ENCODE results near the gene NR2E1.

Gene NR2E1

DNA sequence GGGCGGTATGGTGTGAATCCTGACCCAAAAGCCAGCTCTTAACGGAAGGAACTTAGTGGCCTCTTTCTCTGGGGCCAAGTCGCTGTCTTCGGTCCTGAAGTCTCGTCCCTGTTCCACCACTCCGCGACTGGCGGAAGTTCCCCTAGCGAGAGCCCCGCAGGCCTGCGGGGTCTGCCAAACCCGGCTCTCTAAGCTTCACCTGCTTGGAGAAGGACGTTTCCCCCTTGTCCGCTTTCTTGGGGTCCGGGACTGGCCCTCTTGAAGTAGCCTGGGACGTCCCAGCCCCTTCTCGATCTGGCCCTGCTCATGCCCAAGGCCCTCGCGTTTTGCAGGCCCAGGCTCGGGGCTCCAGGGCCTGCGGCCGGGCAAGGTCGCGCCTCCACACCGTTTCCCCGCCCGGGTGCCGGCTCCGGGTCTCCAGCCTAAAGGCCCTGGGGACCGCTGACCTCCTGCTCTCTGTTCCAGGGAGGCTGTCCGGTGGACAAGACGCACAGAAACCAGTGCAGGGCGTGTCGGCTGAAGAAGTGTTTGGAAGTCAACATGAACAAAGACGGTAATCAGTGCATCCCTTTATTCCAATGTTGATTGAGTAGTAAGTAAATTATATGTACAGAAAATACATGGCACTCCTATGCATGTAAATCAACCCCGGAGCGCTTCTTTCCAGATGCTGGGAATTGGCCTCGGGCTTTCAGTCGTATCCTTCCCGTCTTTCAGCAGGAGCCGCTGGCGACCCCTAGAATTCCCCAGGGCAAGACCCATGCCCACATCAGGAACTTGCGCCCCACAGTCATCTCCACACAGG lies 8.8 kb downstream of the NR2E1 start:
- DNase-seq: peak; percentile 78

DNA sequence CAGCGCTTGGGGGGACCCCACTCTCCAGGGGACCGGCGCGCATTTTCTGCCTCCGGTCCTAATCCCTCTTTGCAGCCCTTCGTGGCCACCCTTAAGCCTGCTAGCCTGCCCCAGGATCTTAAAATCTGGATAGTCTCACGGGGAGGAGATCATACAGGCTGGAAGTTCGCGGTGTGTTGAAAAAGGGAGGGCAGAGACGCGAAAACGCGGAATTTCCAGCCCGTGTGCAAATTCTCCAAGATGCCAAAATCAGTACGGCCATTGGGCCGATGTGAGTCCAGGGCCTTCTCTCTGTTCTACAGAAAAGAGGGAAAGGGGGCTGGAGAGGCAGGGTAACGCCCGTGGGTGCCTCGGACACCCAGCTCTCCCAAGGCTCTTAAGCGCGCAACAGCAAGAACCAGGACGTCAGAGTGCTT lies 9.4 kb downstream of the NR2E1 start:
- no peak for DNase-seq

DNA sequence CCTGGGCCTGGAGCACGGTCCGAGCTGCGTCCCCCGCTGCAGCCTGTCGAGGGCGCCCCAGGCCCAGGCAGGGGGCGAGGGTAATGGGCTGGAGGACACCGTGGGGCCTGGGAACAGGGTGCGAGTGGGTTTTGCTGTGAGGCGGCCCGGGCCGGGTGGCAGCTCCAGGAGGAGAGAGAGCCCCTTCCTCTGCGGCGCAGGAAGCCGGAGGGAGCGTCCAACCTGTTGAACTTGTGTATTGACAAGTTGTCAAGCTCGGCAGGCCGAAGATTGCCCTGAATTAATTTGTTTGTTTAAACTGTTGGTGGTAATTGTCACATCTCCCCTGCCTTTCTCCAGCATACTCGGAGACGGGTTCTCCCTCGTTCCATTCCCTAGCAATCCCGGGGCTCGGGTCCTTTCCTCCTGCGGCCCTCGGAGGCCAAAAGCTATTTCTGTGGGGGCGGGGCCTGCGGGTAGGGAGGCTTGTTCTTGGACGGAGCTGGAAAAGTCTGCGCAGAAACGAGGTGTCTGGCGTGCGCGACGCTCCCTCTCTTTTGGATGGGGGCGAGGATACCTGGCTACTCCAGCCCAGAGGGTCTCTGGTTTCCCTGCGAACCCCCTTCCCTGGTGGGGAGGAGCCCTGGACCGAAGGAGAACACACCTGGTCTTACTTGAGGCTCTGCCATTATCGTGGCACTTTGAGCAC lies 9.9 kb downstream of the NR2E1 start:
- no peak for DNase-seq

DNA sequence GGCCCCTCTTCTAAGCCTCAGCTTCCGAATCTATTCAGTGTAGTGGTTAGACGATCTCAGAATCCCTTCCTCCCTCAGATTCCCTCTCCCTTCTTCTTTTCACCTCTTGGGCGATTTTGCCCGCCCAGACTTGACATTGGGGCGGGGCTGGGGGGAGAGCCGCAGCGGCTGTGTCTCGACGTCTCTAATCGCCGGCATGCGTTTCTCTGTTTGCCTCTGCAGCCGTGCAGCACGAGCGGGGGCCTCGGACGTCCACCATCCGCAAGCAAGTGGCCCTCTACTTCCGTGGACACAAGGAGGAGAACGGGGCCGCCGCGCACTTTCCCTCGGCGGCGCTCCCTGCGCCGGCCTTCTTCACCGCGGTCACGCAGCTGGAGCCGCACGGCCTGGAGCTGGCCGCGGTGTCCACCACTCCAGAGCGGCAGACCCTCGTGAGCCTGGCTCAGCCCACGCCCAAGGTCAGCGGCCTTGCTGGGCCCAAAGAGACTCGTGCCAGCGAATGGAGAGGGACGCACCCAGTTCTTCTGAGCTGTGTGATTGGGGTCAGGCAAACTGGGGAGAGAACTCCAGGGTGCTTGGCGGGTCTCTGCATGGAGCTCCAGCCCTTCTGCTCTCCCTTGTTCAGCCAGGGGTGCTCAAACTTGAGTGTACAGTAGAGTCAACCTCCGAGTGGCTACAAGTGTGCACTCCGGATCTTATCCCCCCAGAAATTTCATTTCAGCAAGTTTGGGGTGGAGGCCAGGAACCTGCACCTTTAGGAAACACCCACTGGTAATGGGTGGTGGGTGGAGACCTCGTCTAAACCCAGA lies 10.7 kb downstream of the NR2E1 start:
- no peak for DNase-seq

DNA sequence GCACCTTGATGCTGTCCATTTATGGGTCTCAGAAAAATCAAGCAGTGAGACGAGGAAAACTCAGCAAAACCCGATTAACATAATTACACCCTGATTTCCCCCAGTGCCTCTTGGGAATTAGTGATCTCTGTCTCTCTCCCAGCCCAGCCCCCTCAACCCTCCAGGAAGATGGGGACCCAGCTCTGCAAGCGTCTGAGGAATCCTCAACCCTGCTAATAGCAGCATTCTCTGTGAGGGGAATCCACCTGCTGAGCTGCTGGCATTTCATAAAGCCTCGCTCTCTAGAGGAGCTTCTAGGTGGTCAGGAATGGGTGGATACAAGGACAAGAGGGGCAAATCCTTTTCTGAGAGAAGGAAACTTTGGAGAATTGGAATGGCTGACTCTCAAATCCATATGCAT lies 13.9 kb downstream of the NR2E1 start:
- DNase-seq: no peak

DNA sequence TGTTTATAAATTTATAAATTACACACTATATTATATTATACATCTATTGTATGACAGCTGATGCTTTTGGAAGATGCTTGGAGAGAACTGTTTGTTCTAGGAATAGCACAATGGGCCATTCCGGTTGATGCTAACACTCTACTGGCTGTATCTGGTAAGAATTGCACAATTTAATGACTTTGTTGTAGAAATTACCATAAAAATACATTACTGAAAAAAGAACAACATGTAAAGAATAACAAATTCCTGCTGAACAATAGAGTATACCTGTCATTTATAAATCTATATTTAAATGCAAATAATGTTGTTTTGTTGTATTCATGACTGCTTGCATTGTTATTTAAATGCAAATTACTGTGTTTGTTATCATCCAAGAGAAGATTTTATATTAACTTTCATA lies 14.4 kb downstream of the NR2E1 start:
- no peak for DNase-seq

DNA sequence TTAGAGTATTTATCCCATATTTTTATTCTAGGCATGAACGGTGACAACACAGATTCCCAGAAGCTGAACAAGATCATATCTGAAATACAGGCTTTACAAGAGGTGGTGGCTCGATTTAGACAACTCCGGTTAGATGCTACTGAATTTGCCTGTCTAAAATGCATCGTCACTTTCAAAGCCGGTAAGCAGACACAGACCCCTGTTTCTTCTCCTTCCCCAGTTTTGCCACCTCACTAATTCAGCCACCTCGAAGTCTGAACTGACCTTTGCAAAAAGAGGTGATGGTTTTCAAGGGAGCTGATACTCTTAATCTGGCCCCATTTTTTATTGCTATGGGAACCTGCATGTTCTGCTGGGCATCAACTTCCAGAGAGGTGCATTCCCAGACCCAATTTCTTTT lies 15.0 kb downstream of the NR2E1 start:
- DNase-seq: no peak

DNA sequence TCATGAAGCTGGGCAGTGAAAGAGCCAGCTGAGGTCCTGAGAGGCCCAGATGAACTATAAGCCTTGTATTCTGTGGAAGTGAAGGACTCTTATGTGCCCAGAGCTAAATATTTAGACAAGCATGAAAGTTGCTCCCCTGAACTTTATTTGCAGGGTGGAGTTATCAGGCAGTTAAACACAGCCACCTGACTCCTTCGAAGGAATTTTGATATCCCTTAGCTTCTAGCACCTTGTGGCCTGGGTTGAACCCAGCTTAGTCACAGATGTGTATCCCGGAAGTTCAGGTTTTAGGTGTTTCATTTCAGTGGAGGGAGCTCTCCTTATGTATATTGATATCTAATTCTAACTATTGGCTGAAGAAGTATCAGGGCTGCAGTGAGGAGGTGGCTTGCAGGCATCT lies 20.4 kb downstream of the NR2E1 start:
- DNase-seq: no peak

DNA sequence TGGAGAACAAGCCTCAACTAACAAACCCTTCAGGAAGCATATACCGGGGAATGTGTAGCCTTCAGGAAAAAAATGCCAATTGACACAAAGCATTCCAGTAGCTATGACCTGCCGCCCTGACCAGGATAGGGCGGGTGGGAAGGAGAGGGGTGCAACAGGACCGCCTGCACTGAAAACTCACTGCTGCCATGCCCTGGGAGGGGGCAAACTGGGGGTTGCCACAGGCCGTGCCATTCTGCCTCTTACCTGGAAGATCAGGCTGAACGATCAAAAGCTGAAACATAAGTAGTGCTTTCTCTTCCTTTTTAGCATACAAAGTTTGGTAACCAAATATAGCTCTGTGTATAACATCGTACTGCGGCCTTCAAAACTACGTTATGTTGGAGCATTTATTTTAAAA lies 21.7 kb downstream of the NR2E1 start:
- DNase-seq: no peak

DNA sequence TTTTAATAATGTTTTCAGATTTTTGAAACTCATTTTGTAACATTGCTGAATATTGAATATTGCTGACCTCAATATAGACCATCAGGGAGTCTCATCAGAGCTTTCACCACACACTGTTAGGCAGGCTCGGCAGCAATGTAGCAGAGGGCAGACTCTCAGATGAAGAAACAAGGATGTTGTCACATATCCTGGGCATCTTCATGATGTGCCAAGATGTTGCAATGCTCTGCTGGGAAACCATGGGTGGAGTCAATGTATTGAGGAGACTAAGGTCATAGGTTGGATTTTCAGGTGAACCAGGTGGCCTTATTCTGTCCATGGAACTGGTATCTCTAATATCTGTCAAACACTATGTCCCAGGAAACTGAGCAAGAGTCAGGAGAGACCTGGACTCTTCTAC lies 27.3 kb downstream of the NR2E1 start:
- no peak for DNase-seq

DNA sequence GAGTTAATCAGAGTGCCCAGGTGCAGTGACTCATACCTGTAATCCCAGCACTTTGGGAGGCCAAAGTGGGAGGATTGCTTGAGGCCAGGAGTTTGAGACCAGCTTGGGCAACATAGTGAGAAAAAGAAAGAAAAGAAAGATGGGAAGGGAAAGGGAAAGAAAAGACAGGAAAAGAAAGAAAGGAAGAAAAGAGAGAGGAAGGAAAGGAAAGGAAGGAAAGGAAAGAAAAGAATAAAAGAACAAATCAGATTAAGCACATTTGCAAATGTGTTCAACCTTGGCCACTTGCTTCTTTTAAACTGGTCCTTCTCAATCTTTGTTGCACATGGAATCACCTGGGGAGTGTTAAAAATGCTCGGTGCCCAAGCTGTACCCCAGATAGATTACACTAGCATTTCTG lies 28.0 kb downstream of the NR2E1 start:
- DNase-seq: no peak

DNA sequence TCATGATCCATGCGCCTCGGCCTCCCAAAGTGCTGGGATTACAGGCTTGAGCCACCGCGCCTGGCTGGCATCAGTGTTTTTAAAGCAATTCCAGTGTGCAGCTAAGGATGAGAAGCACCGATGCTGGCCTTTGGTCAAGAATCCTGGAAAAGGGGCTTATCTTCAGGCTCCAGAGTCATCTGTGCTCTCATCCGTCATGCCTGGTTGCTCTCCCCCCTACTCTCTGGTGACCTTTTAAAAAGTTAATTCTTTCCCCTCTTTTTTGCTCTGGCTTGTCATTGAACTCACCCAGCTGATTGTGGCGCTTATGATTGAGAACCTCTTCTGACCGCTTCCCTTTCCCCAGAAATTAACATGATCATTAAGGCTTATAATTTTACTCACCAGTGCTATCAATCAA lies 28.7 kb downstream of the NR2E1 start:
- DNase-seq: no peak

DNA sequence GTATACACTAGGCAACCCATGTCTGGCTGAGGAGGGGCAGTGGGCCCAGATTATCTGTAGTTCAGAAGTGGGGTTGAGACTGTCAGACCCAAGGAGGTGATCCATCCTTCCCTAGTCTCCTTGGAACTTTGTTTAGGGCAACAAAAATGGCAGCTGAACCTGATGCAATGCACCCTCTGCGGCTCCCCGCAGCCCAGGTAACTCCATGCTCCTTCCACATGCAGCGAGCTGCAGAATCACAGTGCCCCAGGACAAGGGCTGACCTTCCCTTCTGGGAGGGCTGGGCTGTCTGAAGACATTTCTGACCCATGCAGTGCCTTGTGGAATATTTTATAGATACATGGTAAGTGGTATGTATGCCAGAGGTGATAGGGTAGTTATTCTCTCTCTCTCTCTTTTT lies 29.4 kb downstream of the NR2E1 start:
- DNase-seq: no peak

DNA sequence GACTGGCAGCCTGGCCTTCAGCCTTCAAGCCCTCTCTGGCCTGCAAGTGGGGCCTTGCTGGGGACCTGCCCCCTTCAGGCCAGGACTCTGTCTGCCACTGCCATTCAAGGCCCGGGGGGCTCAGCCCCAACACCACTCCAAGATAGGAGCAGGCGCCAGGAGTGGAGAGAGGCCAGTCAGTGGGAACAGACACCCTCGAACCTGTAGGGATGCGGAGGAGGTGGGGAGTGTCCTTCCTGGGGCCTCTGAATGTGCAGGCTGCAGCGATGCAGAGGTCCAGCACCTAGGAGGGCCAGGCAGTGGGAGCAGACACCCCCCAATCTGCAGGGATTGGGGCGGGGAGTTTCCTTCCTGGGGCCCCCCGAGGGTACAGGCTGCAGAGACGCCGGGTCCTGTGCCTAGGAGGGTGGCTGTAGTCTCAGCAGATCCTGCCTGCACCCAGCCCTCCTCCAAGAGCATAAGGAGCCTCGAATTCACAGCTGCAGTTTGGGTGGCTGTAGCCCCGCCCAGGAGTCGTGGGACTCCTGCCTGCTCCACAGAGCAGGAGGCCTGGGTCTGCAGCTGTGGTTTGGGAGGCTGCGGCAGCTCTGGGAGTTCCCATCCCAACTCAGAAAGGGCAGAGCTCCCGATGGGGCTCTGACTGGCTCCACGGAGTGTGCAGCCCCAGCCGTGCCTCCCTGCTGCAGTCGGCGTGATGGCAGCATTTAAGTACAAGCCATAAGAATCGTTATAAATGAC lies 33.1 kb downstream of the NR2E1 start:
- no peak for DNase-seq

DNA sequence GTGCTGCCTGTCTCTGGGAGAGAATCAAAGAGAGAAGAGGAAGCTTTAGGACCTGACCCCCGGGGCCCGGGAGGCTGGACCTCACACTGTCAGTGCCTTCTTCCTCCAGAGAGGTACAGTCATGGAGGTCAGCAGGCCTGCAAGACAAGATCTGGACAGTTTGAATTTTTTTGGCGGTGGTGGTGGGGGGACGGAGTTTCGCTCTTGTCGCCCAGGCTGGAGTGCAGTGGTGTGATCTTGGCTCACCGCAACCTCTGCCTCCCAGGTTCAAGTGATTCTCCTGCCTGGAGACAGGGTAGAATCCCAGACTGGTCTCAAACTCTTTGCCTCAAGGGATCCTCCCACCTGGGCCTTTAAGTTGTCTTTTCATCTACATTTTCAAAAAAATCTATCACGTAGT lies 34.4 kb downstream of the NR2E1 start:
- no peak for DNase-seq

DNA sequence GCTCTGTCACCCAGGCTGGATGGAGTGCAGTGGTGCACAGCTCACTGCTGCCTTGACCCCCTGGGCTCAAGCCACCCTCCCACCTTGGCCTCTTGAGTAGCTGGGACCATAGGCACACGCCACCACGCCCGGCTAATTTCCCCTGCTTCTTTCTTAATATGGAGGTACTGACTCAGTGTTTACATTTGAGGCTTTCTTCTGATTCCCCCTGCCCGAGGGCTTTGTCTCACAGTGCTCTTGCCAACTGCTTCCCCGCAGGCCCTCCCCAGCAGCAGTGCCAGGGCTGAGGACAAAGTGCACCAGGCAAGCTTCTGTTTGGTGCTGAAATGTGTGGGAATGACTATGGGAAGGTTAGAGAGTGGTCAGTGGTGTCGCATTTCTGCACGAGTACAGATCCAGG lies 34.8 kb downstream of the NR2E1 start:
- peak; percentile 56 for DNase-seq

DNA sequence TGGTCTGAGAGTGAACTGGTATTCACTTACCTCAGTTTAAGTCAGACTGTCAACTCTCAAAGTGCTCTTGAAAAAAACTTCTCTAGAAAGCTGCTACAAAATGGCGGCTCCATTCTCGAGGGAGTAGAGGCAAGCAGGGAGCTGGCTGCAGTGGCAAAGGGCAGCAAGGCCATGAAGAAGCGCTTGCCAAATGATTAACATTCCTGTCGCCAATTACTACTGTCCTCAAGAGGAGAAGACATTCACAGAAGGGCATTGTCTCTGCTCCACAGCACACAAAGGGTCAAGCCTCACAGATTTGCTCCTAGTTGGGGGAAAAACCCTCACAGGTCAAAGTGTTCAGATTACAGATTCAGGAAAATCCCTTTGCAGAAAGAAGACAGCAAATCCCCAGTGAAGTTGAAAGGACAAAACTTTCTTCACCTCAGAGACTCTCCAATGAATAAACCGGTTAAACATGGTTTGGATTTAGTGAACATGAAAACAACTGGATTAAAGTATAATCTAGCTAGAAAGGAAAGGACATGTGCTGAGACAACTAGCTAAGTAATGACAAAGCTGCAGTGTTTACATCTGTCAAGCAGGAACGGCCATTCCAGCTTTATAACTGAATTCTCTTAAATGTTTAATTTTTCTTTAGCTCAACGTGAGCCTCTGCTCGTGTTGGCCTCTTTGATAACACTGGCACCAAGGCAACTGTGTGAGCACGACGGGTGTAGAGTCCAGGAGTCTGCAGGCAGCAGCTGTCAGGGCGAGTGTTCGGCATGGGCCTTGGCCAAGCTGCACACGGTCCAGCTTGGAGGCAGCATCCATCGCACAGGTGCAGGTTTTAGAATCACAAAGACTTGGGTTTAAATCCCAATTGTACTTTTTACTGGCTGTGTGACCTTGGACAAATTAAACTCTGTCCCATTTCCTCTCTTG lies 37.6 kb downstream of the NR2E1 start:
- DNase-seq: no peak

DNA sequence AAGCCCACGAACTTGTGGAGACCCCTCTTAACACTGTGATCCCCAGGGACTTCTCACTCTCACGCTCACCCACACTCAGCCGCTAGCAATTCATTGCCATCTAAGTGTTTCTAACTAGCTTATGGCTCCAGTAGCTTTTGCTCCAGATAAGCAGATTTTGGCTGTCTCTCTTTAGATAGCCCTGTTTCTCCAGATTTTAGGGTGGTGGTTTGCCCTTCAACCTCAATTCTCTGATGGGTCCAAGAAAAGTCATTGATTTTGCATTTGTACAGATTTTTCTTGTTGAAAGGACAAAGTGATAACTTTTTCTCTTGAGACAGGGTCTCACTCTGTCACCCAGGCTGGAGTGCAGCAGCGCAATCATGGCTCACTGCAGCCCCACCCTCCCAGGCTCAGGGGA lies 41.2 kb downstream of the NR2E1 start:
- DNase-seq: no peak

DNA sequence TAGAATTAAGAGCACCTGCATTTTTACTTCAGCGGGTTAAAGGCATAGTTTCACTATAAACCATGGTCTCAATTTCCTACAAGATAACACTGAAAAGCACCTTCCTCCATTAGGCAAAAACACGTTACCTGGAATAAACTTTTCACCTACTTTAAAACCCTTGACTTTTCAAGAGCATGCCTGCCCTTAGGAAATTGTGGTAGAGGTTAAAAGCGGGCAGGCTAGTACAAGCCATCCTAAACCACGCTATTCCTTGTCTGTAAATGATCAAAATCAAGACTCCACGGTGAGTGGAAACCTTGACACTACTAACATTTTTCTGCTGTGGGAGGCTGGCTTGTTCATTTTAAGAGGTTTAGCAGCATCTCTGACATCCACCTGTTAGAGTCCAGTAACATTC lies 43.9 kb downstream of the NR2E1 start:
- DNase-seq: no peak

DNA sequence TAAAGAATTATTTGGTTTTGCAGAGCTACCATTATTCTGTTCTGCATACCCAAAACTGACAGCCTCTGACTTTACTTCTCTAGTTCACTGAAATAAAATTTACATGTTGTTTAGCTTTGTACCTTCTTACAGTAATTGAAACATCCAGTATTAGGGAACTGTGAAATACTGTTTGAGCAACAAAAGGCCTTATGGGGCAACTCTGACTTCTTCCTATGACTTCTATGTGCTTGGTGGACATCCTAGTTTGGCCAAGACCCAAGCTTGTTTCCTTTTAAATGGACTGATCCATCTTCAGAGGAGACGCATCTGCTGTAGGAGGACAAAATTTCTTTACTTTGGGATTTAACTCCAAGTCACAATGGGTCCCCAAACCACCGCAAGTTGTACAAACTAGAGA lies 44.7 kb downstream of the NR2E1 start:
- no peak for DNase-seq

DNA sequence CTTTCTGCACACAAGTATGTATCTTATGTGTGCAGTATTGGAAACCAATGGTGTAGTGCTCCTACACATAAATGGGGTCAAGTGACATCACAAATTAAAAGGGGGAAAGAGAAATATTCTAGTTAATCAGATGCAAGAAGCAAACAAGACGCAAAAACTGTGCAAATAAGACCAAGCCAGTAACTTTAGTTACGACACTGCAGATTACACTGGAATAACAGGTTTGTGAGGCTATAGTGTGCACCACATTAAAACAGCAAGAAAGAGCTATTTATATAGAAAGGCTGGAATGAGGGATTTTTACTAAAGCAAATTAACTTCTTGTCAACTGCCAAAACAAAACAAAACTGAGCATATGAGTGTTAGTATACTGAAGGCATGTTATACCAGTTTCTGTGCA lies 45.8 kb downstream of the NR2E1 start:
- no peak for DNase-seq

DNA sequence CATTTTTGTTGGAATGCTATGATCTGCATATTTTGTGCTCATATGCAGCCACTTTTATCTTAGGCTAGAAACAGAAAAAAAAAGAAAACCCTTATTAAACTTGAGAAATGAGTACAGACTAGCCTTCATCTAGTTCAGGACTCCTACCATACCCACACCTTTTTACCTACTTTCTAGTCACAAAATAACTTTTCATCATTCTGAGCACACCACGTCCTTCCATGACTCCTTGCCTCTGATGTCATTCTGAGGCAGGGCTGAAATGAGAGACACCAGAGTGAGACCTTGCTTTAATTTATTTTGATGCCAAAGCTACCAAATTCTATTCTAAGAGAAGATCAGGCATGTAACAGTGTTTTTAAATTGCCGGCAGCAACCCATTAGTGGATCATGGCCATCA lies 56.2 kb downstream of the NR2E1 start:
- no peak for DNase-seq
